ENCODE data around the gene PCDH9. TPM values are rescaled to one million over a fixed set of nuclear protein-coding genes. Genes with fewer than 3 reads are reported as not detected.

PCDH9 gene
- total and polyA plus RNA-seq, 2 of the 13 experiments (the other 11 are each of a cell fraction or from before 2014, with no cell fraction given): 0.09 TPM; not detected in 1

DNA sequence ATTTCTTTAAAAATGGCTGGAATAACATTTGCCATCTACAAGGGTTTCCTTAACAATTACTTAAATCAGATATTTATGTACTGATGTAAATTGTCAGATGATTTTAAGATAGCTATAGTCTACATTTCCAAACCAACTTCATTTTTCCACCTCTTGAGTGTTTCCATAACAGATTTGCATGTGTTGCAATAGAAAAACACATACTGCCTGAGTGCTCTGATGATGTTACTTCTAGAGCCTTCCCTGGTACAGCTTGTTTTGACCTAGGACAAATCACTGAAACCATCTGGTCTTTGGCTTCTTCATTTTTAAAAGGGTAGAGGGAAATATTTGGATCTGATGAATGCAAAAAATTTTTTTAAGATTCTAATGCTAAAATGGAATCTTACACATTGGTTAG is 245.9 kb downstream of the PCDH9 start:
- CTCF ChIA-PET (ENCODE audit: low intra/inter-chr PET ratio, low total read pairs): no interaction called here
- H3K9ac ChIP-seq (ENCODE audit: insufficient read depth, low read depth, low read length): no peak overlapping the region

More for the DNA sequence above, 245.9 kb downstream of the PCDH9 start:
- Histone ChIP-seq H3K79me2 (ENCODE audit: insufficient read depth, low read length) (no peaks in the 10 kb centered on the region), H4K20me1 (ENCODE audit: insufficient read depth, low read length) (no peaks in the 10 kb centered on the region), H3K27me3 (ENCODE audit: control insufficient read depth in 1 of 2, insufficient read depth in 2 of 2, low read length in 2 of 2) (no peaks in the 10 kb centered on the region), H3K4me3 (replicated peaks in 1 of 3; ENCODE audit: insufficient read depth in 1 of 3, low read depth in 2 of 3, low read length in 3 of 3) (no peak overlapping the region), H3K27ac (ENCODE audit: extremely low read length, insufficient read depth, low read length) (no peak overlapping the region), H3K36me3 (replicated peaks in 1 of 2; ENCODE audit: control insufficient read depth in 1 of 2, insufficient read depth in 2 of 2, low read length in 2 of 2) (no peaks in the 10 kb centered on the region), H3K4me2 (ENCODE audit: low read depth, low read length) (no peak overlapping the region), H2AFZ (ENCODE audit: low read length) (no peak overlapping the region), H3K4me1 (ENCODE audit: insufficient read depth, low read length) (no peaks in the 10 kb centered on the region), H3K9me3 (ENCODE audit: low read length) (no peaks in the 10 kb centered on the region)
- no peak for ATAC-seq
- no TSS peak for BruUV-seq (replicated peaks)
- POLR2A ChIA-PET: no interaction called here
- no peak for TF ChIP-seq ZNF143 (CRISPR knock-in tag; IDR thresholded peaks at IDR 0.05)
- no peak for TF ChIP-seq PAF1 (CRISPR knock-in tag; IDR thresholded peaks at IDR 0.05)
- TF ChIP-seq ADNP (CRISPR knock-in tag; IDR thresholded peaks at IDR 0.05): no peak
- TF ChIP-seq ZNF138 (CRISPR knock-in tag; IDR thresholded peaks at IDR 0.05; ENCODE audit: low read depth): no peak
- no peak for TF ChIP-seq ZNF530 (CRISPR knock-in tag; IDR thresholded peaks at IDR 0.05; ENCODE audit: low read depth)
- no peak for TF ChIP-seq ZNF160 (CRISPR knock-in tag; IDR thresholded peaks at IDR 0.05)
- TF ChIP-seq, protein P1, sequence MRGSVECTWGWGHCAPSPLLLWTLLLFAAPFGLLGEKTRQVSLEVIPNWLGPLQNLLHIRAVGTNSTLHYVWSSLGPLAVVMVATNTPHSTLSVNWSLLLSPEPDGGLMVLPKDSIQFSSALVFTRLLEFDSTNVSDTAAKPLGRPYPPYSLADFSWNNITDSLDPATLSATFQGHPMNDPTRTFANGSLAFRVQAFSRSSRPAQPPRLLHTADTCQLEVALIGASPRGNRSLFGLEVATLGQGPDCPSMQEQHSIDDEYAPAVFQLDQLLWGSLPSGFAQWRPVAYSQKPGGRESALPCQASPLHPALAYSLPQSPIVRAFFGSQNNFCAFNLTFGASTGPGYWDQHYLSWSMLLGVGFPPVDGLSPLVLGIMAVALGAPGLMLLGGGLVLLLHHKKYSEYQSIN (CRISPR knock-in tag; IDR thresholded peaks at IDR 0.05; ENCODE audit: borderline replicate concordance): no peak
- TF ChIP-seq, protein P2, sequence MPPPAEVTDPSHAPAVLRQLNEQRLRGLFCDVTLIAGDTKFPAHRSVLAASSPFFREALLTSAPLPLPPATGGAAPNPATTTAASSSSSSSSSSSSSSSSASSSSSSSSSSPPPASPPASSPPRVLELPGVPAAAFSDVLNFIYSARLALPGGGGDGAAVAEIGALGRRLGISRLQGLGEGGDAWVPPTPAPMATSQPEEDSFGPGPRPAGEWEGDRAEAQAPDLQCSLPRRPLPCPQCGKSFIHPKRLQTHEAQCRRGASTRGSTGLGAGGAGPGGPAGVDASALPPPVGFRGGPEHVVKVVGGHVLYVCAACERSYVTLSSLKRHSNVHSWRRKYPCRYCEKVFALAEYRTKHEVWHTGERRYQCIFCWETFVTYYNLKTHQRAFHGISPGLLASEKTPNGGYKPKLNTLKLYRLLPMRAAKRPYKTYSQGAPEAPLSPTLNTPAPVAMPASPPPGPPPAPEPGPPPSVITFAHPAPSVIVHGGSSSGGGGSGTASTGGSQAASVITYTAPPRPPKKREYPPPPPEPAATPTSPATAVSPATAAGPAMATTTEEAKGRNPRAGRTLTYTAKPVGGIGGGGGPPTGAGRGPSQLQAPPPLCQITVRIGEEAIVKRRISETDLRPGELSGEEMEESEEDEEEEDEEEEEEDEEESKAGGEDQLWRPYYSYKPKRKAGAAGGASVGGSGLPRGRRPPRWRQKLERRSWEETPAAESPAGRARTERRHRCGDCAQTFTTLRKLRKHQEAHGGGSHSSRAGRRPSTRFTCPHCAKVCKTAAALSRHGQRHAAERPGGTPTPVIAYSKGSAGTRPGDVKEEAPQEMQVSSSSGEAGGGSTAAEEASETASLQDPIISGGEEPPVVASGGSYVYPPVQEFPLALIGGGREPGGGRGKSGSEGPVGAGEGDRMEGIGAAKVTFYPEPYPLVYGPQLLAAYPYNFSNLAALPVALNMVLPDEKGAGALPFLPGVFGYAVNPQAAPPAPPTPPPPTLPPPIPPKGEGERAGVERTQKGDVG (CRISPR knock-in tag; IDR thresholded peaks at IDR 0.05; ENCODE audit: borderline replicate concordance): no peak
- no peak for TF ChIP-seq HMG20B (CRISPR knock-in tag; conservative IDR thresholded peaks at IDR 0.05)
- TF ChIP-seq GZF1 (CRISPR knock-in tag; IDR thresholded peaks at IDR 0.05): no peak
- TF ChIP-seq AGO2 (optimal IDR thresholded peaks at IDR 0.05; ENCODE audit: low read depth, low read length): no peak
- TF ChIP-seq, protein P3, sequence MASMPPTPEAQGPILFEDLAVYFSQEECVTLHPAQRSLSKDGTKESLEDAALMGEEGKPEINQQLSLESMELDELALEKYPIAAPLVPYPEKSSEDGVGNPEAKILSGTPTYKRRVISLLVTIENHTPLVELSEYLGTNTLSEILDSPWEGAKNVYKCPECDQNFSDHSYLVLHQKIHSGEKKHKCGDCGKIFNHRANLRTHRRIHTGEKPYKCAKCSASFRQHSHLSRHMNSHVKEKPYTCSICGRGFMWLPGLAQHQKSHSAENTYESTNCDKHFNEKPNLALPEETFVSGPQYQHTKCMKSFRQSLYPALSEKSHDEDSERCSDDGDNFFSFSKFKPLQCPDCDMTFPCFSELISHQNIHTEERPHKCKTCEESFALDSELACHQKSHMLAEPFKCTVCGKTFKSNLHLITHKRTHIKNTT (CRISPR knock-in tag; IDR thresholded peaks at IDR 0.05): no peak
- TF ChIP-seq MXI1 (IDR thresholded peaks at IDR 0.05; ENCODE audit: borderline replicate concordance, low read depth, low read length): no peak
- TF ChIP-seq, protein P4, sequence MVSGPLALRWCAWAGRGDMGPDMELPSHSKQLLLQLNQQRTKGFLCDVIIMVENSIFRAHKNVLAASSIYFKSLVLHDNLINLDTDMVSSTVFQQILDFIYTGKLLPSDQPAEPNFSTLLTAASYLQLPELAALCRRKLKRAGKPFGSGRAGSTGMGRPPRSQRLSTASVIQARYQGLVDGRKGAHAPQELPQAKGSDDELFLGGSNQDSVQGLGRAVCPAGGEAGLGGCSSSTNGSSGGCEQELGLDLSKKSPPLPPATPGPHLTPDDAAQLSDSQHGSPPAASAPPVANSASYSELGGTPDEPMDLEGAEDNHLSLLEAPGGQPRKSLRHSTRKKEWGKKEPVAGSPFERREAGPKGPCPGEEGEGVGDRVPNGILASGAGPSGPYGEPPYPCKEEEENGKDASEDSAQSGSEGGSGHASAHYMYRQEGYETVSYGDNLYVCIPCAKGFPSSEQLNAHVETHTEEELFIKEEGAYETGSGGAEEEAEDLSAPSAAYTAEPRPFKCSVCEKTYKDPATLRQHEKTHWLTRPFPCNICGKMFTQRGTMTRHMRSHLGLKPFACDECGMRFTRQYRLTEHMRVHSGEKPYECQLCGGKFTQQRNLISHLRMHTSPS (CRISPR knock-in tag; IDR thresholded peaks at IDR 0.05; ENCODE audit: low read depth): no peak
- TF ChIP-seq, protein P5, sequence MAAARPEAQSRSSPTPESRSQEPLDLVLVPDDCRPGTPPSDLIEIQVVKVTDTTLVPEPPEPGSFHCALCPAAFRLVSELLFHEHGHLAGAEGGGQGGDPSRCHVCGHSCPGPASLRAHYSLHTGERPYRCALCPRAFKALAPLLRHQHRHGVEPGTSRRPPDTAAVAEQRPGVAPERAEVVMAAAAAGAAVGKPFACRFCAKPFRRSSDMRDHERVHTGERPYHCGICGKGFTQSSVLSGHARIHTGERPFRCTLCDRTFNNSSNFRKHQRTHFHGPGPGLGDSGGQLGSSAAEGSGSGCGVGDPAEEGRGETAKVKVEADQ (CRISPR knock-in tag; IDR thresholded peaks at IDR 0.05; ENCODE audit: borderline replicate concordance): no peak
- DNase-seq (ENCODE audit: low spot score): no peak
- in situ Hi-C loops (cut with HindIII; ENCODE audit: extremely low pct_ligation_motif_present, low pct_unique_long_range_greater_than_20kb): no loop called here
- no peak for FAIRE-seq
- intact Hi-C loops (cut with micrococcal nuclease; ENCODE audit: unreplicated experiment): no loop called here
